ENCODE measurements around the gene PLA2G1B.

Gene PLA2G1B

DNA sequence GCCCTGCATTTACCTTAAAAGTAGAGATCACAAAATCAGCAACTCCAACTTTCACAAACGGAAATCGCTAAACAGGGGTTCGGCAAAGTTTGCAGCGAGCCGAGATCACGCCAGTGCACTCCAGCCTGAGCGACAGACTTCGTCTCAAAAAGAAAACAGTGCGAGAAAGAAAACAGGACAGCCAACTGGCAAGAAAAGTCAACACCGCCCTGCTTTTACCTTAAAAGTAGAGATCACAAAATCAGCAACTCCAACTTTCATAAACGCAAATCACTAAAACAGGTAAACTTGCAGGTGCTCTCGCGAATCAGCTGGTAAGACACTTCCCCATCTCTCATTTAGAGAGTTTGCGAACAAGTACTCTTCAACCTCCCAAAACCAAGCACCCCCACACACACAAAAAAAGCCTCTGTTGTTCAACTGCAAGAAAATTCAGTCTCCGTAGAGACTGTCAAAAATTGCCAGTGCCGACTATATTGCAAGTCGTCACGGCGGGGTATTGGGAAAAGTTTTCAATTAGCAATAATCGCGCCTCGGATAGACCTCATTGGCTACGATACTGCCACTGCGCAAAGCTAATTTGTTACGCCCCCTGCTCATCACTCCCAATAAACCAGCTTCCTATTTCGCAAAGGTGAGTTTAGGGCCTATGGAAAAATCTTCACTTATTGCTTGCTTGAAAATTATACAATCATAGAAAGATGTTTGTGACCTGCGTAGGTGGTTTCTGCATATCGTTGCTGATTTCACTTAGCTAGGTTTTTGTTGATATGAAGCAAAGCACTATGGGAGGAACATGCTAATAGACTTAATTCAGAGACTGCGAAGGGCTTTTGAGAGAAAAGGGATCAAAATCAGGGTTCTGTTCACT lies 34.7 kb downstream of the PLA2G1B start, which contains the start of gene RNU4-1:
Gene RNU4-1 (minus strand): TSS at position 577 of the 871 bp plus-strand sequence.
- TF ChIP-seq, protein P1, sequence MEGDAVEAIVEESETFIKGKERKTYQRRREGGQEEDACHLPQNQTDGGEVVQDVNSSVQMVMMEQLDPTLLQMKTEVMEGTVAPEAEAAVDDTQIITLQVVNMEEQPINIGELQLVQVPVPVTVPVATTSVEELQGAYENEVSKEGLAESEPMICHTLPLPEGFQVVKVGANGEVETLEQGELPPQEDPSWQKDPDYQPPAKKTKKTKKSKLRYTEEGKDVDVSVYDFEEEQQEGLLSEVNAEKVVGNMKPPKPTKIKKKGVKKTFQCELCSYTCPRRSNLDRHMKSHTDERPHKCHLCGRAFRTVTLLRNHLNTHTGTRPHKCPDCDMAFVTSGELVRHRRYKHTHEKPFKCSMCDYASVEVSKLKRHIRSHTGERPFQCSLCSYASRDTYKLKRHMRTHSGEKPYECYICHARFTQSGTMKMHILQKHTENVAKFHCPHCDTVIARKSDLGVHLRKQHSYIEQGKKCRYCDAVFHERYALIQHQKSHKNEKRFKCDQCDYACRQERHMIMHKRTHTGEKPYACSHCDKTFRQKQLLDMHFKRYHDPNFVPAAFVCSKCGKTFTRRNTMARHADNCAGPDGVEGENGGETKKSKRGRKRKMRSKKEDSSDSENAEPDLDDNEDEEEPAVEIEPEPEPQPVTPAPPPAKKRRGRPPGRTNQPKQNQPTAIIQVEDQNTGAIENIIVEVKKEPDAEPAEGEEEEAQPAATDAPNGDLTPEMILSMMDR (IDR thresholded peaks at IDR 0.05) = no peak
- no peak for TF ChIP-seq ZFX (IDR thresholded peaks at IDR 0.05; ENCODE audit: borderline replicate concordance)
- peak within 1 kb of the TSS; percentile 100 for H3K27ac ChIP-seq

DNA sequence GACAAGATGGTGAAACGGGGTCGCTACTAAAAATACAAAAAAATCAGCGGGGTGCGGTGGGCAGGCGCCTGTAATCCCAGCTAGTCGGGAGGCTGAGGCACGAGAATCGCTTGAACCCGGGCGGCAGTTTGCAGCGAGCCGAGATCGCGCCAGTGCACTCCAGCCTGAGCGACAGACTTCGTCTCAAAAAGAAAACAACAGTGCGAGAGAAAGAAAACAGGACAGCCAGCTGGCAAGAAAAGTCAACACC lies 35.2 kb downstream of the PLA2G1B start:
- peak overlapping the region; percentile 100 for H3K27ac ChIP-seq
- TF ChIP-seq ZFX (IDR thresholded peaks at IDR 0.05; ENCODE audit: borderline replicate concordance) = no peak
- TF ChIP-seq, protein P1 (IDR thresholded peaks at IDR 0.05) = no peak

- peak overlapping the region; percentile 100 for H3K27ac ChIP-seq
- TF ChIP-seq ZFX (IDR thresholded peaks at IDR 0.05; ENCODE audit: borderline replicate concordance) = no peak
These were observed 36.8 kb downstream of the PLA2G1B start for GRCh38 chr12:120290609-120291305.

DNA sequence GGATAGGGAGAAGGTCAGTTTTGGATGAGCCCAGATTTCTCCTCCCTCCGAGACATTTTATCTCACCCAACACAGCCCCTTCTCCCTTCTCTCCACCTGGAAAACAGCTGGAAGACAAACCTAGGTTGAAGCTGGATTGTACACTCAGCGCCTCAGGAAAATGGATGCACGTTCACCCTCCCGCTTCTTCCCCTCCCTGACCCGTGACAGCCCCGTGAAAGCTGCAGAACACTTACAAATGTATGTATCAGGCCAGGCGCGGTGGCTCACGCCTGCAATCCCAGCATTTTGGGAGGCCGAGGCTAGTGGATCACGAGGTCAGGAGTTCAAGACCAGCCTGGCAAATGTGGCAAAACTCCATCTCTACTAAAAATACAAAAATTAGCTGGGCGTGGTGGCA lies 40.1 kb downstream of the PLA2G1B start:
- no peak overlapping the region for H3K27ac ChIP-seq
- no peak for TF ChIP-seq ZFX (IDR thresholded peaks at IDR 0.05; ENCODE audit: borderline replicate concordance)
- TF ChIP-seq, protein P1 (IDR thresholded peaks at IDR 0.05) = no peak

DNA sequence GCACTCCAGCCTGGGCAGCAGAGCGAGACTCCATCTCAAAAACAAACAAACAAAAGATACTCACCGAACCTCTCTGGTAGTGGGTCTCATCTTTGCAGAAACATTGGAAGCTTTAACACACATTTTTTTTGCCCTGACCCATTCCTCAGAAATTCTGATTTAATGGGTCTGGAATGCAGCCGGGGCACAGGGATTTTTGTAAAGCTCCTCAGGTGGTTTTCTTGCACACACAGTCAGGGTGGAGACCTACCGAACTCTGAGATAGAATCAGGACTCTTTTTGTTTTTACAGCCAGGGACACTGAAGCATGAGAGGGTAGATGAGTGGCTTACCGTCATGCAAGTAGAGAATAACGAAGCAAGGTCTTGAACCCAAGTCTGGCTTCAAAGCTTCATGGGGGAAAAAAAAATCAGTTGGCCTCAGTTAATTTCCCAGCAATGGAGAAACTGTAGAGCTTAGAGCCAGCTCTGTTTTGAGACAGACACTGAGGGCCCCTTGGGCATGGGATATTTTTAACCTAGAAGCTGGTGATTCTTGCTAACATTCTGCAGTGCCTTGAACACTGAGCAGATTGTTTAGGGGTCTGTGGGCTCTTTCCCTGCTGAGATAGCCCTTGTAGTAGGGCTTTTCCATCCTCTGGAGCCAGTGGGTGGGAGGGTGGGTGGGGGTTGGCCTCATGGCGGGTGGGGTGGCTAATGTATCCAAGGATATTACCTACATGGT lies 40.6 kb downstream of the PLA2G1B start:
- no peak for TF ChIP-seq ZFX (IDR thresholded peaks at IDR 0.05; ENCODE audit: borderline replicate concordance)
- TF ChIP-seq, protein P1 (IDR thresholded peaks at IDR 0.05) = no peak
- H3K27ac ChIP-seq = no peak overlapping the region

DNA sequence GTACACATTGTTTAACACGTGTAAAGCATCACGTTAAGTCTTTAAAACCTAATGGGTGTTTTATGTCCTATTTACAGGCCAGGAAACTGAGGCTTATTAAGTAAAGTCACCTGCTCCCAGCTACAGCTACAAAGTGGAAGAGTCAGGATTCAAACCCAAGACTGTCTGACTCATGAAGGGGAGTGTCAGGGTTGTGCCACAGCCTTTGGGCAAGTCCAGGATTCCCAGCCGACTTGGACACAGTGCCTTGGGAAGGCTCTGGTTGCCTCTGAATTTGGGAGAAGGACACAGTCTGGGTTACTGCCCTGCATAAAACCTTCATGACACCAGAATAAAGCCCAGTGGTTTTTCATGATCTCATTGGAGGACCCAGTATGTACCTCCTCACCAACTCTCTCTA lies 43.2 kb downstream of the PLA2G1B start:
- no peak overlapping the region for H3K27ac ChIP-seq
- TF ChIP-seq ZFX (IDR thresholded peaks at IDR 0.05; ENCODE audit: borderline replicate concordance) = no peak
- TF ChIP-seq, protein P1 (IDR thresholded peaks at IDR 0.05) = no peak

- TF ChIP-seq, protein P1 (IDR thresholded peaks at IDR 0.05) = no peak
- no peak for TF ChIP-seq ZFX (IDR thresholded peaks at IDR 0.05; ENCODE audit: borderline replicate concordance)
- no peak overlapping the region for H3K27ac ChIP-seq
These were observed 44.3 kb downstream of the PLA2G1B start for GRCh38 chr12:120283318-120283717.

Data from 22Rv1 (cell line).